ENCODE measurements around the gene FOXP1.

DNA sequence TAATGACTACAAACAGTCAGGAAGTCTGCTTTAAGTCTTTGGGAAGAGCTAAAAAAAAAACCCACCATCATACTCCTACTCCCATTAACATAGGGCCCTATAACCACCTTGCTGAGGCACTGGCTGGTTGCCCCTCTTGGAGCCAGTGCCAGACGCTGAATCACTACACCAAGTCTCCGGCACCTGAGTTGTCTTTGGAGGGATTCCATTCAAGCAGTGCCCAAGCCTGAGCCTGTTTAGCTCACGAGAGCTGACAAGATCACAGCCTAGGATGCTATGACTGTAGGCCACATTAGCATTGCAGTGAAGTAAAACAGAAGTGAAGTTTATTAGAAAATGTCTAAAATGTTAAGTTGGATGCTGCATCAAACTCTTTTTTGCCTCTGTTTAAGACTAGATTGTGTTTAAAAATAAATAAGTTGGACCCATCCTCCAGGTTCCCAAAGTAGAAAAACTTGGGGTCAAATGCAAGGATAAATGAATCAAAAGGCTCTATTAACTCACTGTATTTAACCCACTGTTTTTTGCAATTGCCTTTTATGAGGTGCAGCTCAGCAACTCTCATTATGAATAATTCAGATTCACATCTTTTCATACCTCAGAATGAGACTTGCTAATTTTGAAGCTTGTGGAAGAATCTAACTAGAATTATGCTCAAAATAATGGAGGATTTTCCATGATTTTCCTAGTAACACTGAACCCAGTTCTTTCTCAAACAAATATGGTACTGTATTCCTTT, 461.9 kb downstream of the FOXP1 start:
- TF ChIP-seq CTCF (IDR thresholded peaks at IDR 0.05) (no peak), EZH2 (IDR thresholded peaks at IDR 0.05; ENCODE audit: borderline replicate concordance, insufficient read depth, low read depth, low read length, poor library complexity, severe bottlenecking) (no peak)

Data from B cell (primary cell).